Gastroesophageal sphincter (tissue), 3 donors: ENCODE measurements around the gene SECISBP2.

ENCODE experiments used
- CTCF ChIP-seq, 4 experiments: fragments of 200-600 bp in 2 of 4; fragments of 450-650 bp in 2 of 4; sonication (generic) in 1 of 4; IDR thresholded peaks; one replicate each; pipeline ENCODE4 v1.5.1; 2017 to 2019; ENCODE audit warnings: antibody characterized with exemption in 4 of 4, mild to moderate bottlenecking in 2 of 4, moderate library complexity in 2 of 4
- POLR2A ChIP-seq, 2 donors: fragments of 450-650 bp; IDR thresholded peaks; one replicate each; pipeline ENCODE4 v1.6.1; 2017; ENCODE audit warnings: antibody characterized with exemption in 2 of 2, mild to moderate bottlenecking in 2 of 2, moderate library complexity in 1 of 2

DNA sequence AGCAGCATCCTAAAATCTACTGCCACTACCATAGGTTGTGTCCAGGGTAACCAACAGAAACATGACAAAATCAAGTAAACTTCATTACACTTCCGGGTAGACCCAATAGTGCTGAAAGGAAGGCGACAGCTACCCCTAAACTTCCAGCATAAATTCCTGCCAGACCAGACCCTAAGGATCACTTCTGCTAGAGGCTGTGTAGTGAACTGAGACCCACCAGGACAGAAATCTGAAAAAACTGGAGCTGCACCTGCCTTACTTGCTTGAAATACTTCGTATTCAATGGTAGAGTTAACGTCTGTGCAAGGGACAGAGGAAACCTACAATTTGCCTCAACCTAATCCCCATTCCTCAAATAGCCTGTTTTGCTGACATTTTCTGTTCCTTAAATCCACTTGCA is 1.0 kb upstream of the SECISBP2 start:
- TF ChIP-seq CTCF (IDR thresholded peaks at IDR 0.05) (no peak), POLR2A (IDR thresholded peaks at IDR 0.05) (no peak)
